Activated B cell treated with CpG ODN at 0.5 μM for 24 hours (primary cell): ENCODE data around the gene C21orf58. TPM values are rescaled to one million over a fixed set of nuclear protein-coding genes. Genes with fewer than 3 reads are reported as not detected.

Experiments
- ATAC-seq: fragments of 200-7000 bp; cut with Tn5 transposase; one replicate; pipeline ENCODE4 v1.10.0; 2021; ENCODE audit warnings: low read depth, mild to moderate bottlenecking, moderate library complexity
- CTCF ChIA-PET: fragments of 350-600 bp; sonication (Branson Sonifier 250); formaldehyde crosslinking; loops from one replicate; lab custom pipeline; 2021; ENCODE audit warnings: antibody characterized with exemption; lab: Charles Lee
- POLR2A ChIA-PET: fragments of 350-600 bp; sonication (Branson Sonifier 250); formaldehyde crosslinking; loops from one replicate; lab custom pipeline; 2021; ENCODE audit warnings: antibody characterized with exemption; lab: Charles Lee
- DNase-seq: peaks from one replicate; pipeline ENCODE4 v3.0.0; 2022
- H3K27ac Mint-ChIP-seq: one replicate; pipeline ENCODE4 v1.8.0; 2020; ENCODE audit warnings: mixed read lengths
- H3K27me3 Mint-ChIP-seq: one replicate; pipeline ENCODE4 v1.8.0; 2021; ENCODE audit warnings: mixed read lengths
- H3K36me3 Mint-ChIP-seq: one replicate; pipeline ENCODE4 v1.8.0; 2021; ENCODE audit warnings: low read depth, mixed read lengths
- H3K4me1 Mint-ChIP-seq: one replicate; pipeline ENCODE4 v1.8.0; 2021; ENCODE audit warnings: mixed read lengths
- H3K4me3 Mint-ChIP-seq: one replicate; pipeline ENCODE4 v1.8.0; 2020; ENCODE audit warnings: mild to moderate bottlenecking, mixed read lengths
- H3K9me3 Mint-ChIP-seq: one replicate; pipeline ENCODE4 v1.8.0; 2020; ENCODE audit warnings: mixed read lengths
- intact Hi-C: fragments of 100-400 bp; cut with micrococcal nuclease; formaldehyde crosslinking; loops from one replicate; pipeline ENCODE4 v1.15.1; 2024
- total RNA-seq: library from RNA; stranded (reverse); gene quantifications from 2 replicates; pipeline ENCODE4 v1.2.3, GENCODE V29; 2022
- TF ChIP-seq, protein P1 (sequence below): fragments of 200-600 bp; IDR thresholded peaks from one replicate; pipeline ENCODE4 v1.8.0; 2022; ENCODE audit warnings: antibody characterized with exemption, mild to moderate bottlenecking

Gene C21orf58
- total RNA-seq, 1 donor from 2014 or later = 4.7 TPM

- peaks cover 40% of the 10 kb centered on the region for H3K36me3 Mint-ChIP-seq
- ChIA-PET POLR2A (interaction anchor here (1.1 kb wide), 1 partner anchor 72 kb away, joined by 3 read pairs; no protein-coding TSS in a partner anchor), CTCF (no interaction called here)
- no peak for DNase-seq
- peaks cover 29% of the 10 kb centered on the region for H3K4me1 Mint-ChIP-seq
- no peaks in the 10 kb centered on the region for H3K27me3 Mint-ChIP-seq
- H3K27ac Mint-ChIP-seq = peak overlapping the region; percentile 83
- peak; percentile 79 for ATAC-seq
- H3K9me3 Mint-ChIP-seq = no peaks in the 10 kb centered on the region
- TF ChIP-seq, protein P1, sequence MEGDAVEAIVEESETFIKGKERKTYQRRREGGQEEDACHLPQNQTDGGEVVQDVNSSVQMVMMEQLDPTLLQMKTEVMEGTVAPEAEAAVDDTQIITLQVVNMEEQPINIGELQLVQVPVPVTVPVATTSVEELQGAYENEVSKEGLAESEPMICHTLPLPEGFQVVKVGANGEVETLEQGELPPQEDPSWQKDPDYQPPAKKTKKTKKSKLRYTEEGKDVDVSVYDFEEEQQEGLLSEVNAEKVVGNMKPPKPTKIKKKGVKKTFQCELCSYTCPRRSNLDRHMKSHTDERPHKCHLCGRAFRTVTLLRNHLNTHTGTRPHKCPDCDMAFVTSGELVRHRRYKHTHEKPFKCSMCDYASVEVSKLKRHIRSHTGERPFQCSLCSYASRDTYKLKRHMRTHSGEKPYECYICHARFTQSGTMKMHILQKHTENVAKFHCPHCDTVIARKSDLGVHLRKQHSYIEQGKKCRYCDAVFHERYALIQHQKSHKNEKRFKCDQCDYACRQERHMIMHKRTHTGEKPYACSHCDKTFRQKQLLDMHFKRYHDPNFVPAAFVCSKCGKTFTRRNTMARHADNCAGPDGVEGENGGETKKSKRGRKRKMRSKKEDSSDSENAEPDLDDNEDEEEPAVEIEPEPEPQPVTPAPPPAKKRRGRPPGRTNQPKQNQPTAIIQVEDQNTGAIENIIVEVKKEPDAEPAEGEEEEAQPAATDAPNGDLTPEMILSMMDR = no peak
- peak overlapping the region; percentile 67 for H3K4me3 Mint-ChIP-seq
- intact Hi-C loops = loop anchor here (5.0 kb wide), 1 partner anchor 46 kb away; the partner anchor contains the start of genes C21orf58 and PCNT
These were observed 45.0 kb upstream of the C21orf58 start for GRCh38 chr21:46368533-46369285.

GRCh38 chr21:46366966-46367365 lies 43.3 kb upstream of the C21orf58 start:
- intact Hi-C loops = loop anchor here (5.0 kb wide), 1 partner anchor 45 kb away; the partner anchor contains the start of genes C21orf58 and PCNT

DNA sequence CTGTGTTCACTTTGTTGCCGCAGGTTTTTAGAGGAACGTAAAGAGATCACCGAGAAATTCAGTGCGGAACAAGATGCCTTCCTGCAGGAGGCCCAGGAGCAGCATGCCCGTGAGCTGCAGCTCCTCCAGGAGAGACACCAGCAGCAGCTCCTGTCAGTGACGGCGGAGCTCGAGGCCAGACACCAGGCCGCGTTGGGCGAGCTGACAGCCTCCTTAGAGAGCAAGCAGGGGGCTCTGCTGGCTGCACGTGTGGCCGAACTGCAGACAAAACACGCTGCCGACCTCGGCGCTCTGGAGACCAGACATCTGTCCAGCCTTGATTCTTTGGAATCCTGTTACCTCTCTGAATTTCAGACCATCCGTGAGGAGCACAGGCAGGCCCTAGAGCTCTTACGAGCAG lies 42.9 kb upstream of the C21orf58 start:
- H3K4me3 Mint-ChIP-seq = no peak overlapping the region
- POLR2A ChIA-PET = no interaction called here

More at GRCh38 chr21:46366966-46367365, 43.3 kb upstream of the C21orf58 start:
- POLR2A ChIA-PET = no interaction called here
- TF ChIP-seq, protein P1 = no peak
- Mint-ChIP-seq H3K27me3 (no peaks in the 10 kb centered on the region), H3K36me3 (peaks cover 48% of the 10 kb centered on the region), H3K4me1 (peaks cover 29% of the 10 kb centered on the region), H3K27ac (no peak overlapping the region), H3K4me3 (no peak overlapping the region), H3K9me3 (no peaks in the 10 kb centered on the region)
- ATAC-seq (no peak), DNase-seq (no peak)
- CTCF ChIA-PET = no interaction called here

GRCh38 chr21:46366091-46366490 lies 42.4 kb upstream of the C21orf58 start:
- H3K27me3 Mint-ChIP-seq = no peaks in the 10 kb centered on the region
- H3K36me3 Mint-ChIP-seq = peaks cover 52% of the 10 kb centered on the region
- no peak for ATAC-seq
- H3K4me3 Mint-ChIP-seq = no peak overlapping the region
- ChIA-PET CTCF (no interaction called here), POLR2A (no interaction called here)
- intact Hi-C loops = loop anchor here (5.0 kb wide), 1 partner anchor 44 kb away; the partner anchor contains the start of genes C21orf58 and PCNT
- H3K27ac Mint-ChIP-seq = no peak overlapping the region
- TF ChIP-seq, protein P1 = no peak
- peaks cover 23% of the 10 kb centered on the region for H3K4me1 Mint-ChIP-seq
- DNase-seq = no peak
- H3K9me3 Mint-ChIP-seq = no peaks in the 10 kb centered on the region

More for the DNA sequence above, 42.9 kb upstream of the C21orf58 start:
- CTCF ChIA-PET = no interaction called here
- Mint-ChIP-seq H3K27ac (no peak overlapping the region), H3K27me3 (no peaks in the 10 kb centered on the region), H3K9me3 (no peaks in the 10 kb centered on the region), H3K4me1 (peaks cover 26% of the 10 kb centered on the region), H3K36me3 (peaks cover 48% of the 10 kb centered on the region)
- DNase-seq = no peak
- no peak for ATAC-seq
- TF ChIP-seq, protein P1 = no peak
- intact Hi-C loops = loop anchor here (5.0 kb wide), 1 partner anchor 44 kb away; the partner anchor contains the start of genes C21orf58 and PCNT

GRCh38 chr21:46363698-46364097 lies 40.0 kb upstream of the C21orf58 start:
- intact Hi-C loops = no loop called here
- peaks cover 58% of the 10 kb centered on the region for H3K36me3 Mint-ChIP-seq
- TF ChIP-seq, protein P1 = no peak
- CTCF ChIA-PET = no interaction called here
- POLR2A ChIA-PET = no interaction called here
- ATAC-seq = no peak
- H3K27ac Mint-ChIP-seq = no peak overlapping the region
- H3K27me3 Mint-ChIP-seq = no peaks in the 10 kb centered on the region
- H3K4me3 Mint-ChIP-seq = no peak overlapping the region
- no peak for DNase-seq
- no peaks in the 10 kb centered on the region for H3K9me3 Mint-ChIP-seq
- peaks cover 9% of the 10 kb centered on the region for H3K4me1 Mint-ChIP-seq
